HCT116 (cell line): ENCODE data around the gene PDE4B. TPM values are rescaled to one million over a fixed set of nuclear protein-coding genes. Genes with fewer than 3 reads are reported as not detected.

Experiments
- ATAC-seq: fragments of 200-7000 bp; cut with Tn5 transposase; 2 replicates; pipeline ENCODE4 v1.9.1; 2020; ENCODE audit warnings: mild to moderate bottlenecking, moderate library complexity
- BruUV-seq: library from RNA; stranded (reverse); fragments of 400-500 nt; replicated peaks from 2 replicates; lab custom pipeline; 2021; lab: Mats Ljungman, UMichigan
- CTCF ChIA-PET: fragments of 300-600 bp; sonication (Branson Sonifier 250); formaldehyde crosslinking; loops from one replicate; lab custom pipeline; 2021; ENCODE audit warnings: antibody characterized with exemption; lab: Charles Lee
- POLR2A ChIA-PET: fragments of 300-600, 350-600 bp; sonication (Branson Sonifier 250); formaldehyde crosslinking; loops from one replicate; lab custom pipeline; 2021; ENCODE audit warnings: antibody characterized with exemption; lab: Charles Lee
- RAD21 ChIA-PET, 2 experiments: fragments of 300-600 bp; sonication (Branson Sonifier 250); formaldehyde crosslinking; loops; one replicate each; lab custom pipeline; 2023; ENCODE audit warnings: low total read pairs in 2 of 2; ENCODE audit not compliant: uncharacterized antibody in 2 of 2, unreplicated experiment in 2 of 2, low non-redundant PET in 1 of 2; lab: Charles Lee
- DNase-seq: peaks from one replicate; pipeline ENCODE4 v3.0.0-alpha.2; 2010; ENCODE audit warnings: low read depth, low spot score
- H2AFZ ChIP-seq: fragments of 200-600 bp; shearing (Covaris generic), sonication (generic); 2 replicates; pipeline ENCODE4 v1.6.1; 2017; ENCODE audit warnings: low read depth, mixed run types, mixed read lengths, antibody characterized with exemption, low read length; ENCODE audit not compliant: poor library complexity, severe bottlenecking
- H3K27ac ChIP-seq: 2 replicates; pipeline ENCODE4 v1.5.1; 2012; ENCODE audit warnings: low read depth, low read length
- H3K27me3 ChIP-seq: fragments of 200-600 bp; sonication (generic); 2 replicates; pipeline ENCODE4 v1.6.1; 2016; ENCODE audit warnings: mixed run types, low read length, mixed read lengths; ENCODE audit not compliant: insufficient read depth
- H3K36me3 ChIP-seq, 2 experiments: fragments of 200-500 bp in 1 of 2; fragments of 200-600 bp in 1 of 2; sonication (Bioruptor generic) in 1 of 2; sonication (generic) in 1 of 2; 2 replicates each; pipeline versions ENCODE4 v1.5.1 to v1.6.1; 2014 to 2016; ENCODE audit warnings: low read length in 2 of 2, inconsistent platforms in 1 of 2, mixed read lengths in 1 of 2, mixed run types in 1 of 2; ENCODE audit not compliant: insufficient read depth in 2 of 2, control insufficient read depth in 1 of 2
- H3K4me1 ChIP-seq, 2 experiments: fragments of 200-600 bp in 1 of 2; sonication (generic) in 1 of 2; 2 replicates each; pipeline versions ENCODE4 v1.5.1 to v1.6.1; 2012 to 2017; ENCODE audit warnings: low read length in 2 of 2, inconsistent platforms in 1 of 2, mild to moderate bottlenecking in 1 of 2, mixed read lengths in 1 of 2, mixed run types in 1 of 2, moderate library complexity in 1 of 2; ENCODE audit not compliant: insufficient read depth in 2 of 2, control insufficient read depth in 1 of 2
- H3K4me2 ChIP-seq: fragments of 200-600 bp; sonication (generic); 2 replicates; pipeline ENCODE4 v1.6.1; 2017; ENCODE audit warnings: mixed run types, low read length, mixed read lengths
- H3K4me3 ChIP-seq, 2 experiments: fragments of 200-600 bp in 1 of 2; sonication (generic) in 1 of 2; replicated peaks in 1 of 2; 2 replicates each; pipeline ENCODE4 v1.5.1; 2011 to 2016; ENCODE audit warnings: low read length in 2 of 2, control low read depth in 1 of 2, low read depth in 1 of 2, mild to moderate bottlenecking in 1 of 2, mixed read lengths in 1 of 2, mixed run types in 1 of 2
- H3K79me2 ChIP-seq: fragments of 200-600 bp; sonication (generic); 2 replicates; pipeline ENCODE4 v1.6.1; 2017; ENCODE audit warnings: mild to moderate bottlenecking, mixed run types, low read length, moderate library complexity, mixed read lengths; ENCODE audit not compliant: insufficient read depth
- H3K9ac ChIP-seq: fragments of 200-600 bp; sonication (generic); 2 replicates; pipeline ENCODE4 v1.6.1; 2016; ENCODE audit warnings: low read length, mixed read lengths
- H3K9me2 ChIP-seq: fragments of 200-600 bp; sonication (generic), shearing (Covaris generic); 2 replicates; pipeline ENCODE4 v1.6.1; 2017; ENCODE audit warnings: mixed run types, mild to moderate bottlenecking, moderate library complexity; ENCODE audit not compliant: insufficient read depth
- H3K9me3 ChIP-seq, 2 experiments: fragments of 200-500 bp in 1 of 2; fragments of 200-600 bp in 1 of 2; sonication (Bioruptor generic) in 1 of 2; sonication (generic) in 1 of 2; 2 replicates each; pipeline ENCODE4 v1.6.1; 2014 to 2017; ENCODE audit warnings: low read length in 2 of 2, mixed read lengths in 2 of 2, inconsistent platforms in 1 of 2, low read depth in 1 of 2, mild to moderate bottlenecking in 1 of 2, mixed run types in 1 of 2, moderate library complexity in 1 of 2; ENCODE audit not compliant: control insufficient read depth in 1 of 2, insufficient read depth in 1 of 2
- H4K20me1 ChIP-seq: fragments of 200-600 bp; sonication (generic), shearing (Covaris generic); 2 replicates; pipeline ENCODE4 v1.6.1; 2017; ENCODE audit warnings: mixed run types, mild to moderate bottlenecking, moderate library complexity; ENCODE audit not compliant: insufficient read depth
- CBX3 ChIP-seq: IDR thresholded peaks from 2 replicates; pipeline ENCODE4 v1.6.1; 2012; ENCODE audit warnings: low read depth
- CEBPB ChIP-seq: IDR thresholded peaks from 2 replicates; pipeline ENCODE4 v1.6.1; 2012; ENCODE audit warnings: low read depth
- EGR1 ChIP-seq: IDR thresholded peaks from 2 replicates; pipeline ENCODE4 v1.6.1; 2012; ENCODE audit warnings: low read depth
- ELF1 ChIP-seq: IDR thresholded peaks from 2 replicates; pipeline ENCODE4 v1.6.1; 2012; ENCODE audit warnings: low read depth, borderline replicate concordance
- EZH2 ChIP-seq: fragments of 200-600 bp; sonication (generic); IDR thresholded peaks from 2 replicates; pipeline ENCODE4 v1.6.1; 2017; ENCODE audit warnings: antibody characterized with exemption, mixed run types
- EZH2phosphoT487 ChIP-seq: fragments of 200-600 bp; IDR thresholded peaks from 2 replicates; pipeline ENCODE4 v1.6.1; 2018; ENCODE audit warnings: antibody characterized with exemption, borderline replicate concordance
- JUND ChIP-seq: IDR thresholded peaks from 2 replicates; pipeline ENCODE4 v1.6.1; 2012
- POLR2AphosphoS5 ChIP-seq: IDR thresholded peaks from 2 replicates; pipeline ENCODE4 v1.6.1; 2011; ENCODE audit warnings: mild to moderate bottlenecking, low read depth, low read length, moderate library complexity
- RAD21 ChIP-seq: IDR thresholded peaks from 2 replicates; pipeline ENCODE4 v1.6.1; 2012; ENCODE audit warnings: low read depth, mild to moderate bottlenecking
- SP1 ChIP-seq: IDR thresholded peaks from 2 replicates; pipeline ENCODE4 v1.6.1; 2012; ENCODE audit warnings: low read depth
- SRF ChIP-seq: IDR thresholded peaks from 2 replicates; pipeline ENCODE4 v1.6.1; 2012; ENCODE audit warnings: low read depth
- YY1 ChIP-seq: IDR thresholded peaks from 2 replicates; pipeline ENCODE4 v1.6.1; 2011; ENCODE audit warnings: low read length, low read depth, moderate library complexity, mild to moderate bottlenecking; ENCODE audit not compliant: insufficient replicate concordance; ENCODE audit errors: extremely low read depth
- ZFX ChIP-seq: fragments of 450-650 bp; IDR thresholded peaks from 2 replicates; pipeline ENCODE4 v1.6.1; 2017
- ZNF274 ChIP-seq: fragments of 200-500 bp; sonication (Bioruptor generic); IDR thresholded peaks from 2 replicates; pipeline ENCODE4 v1.6.1; 2014; ENCODE audit warnings: mild to moderate bottlenecking, low read depth, low read length, inconsistent platforms
- intact Hi-C: fragments of 100-400 bp; cut with micrococcal nuclease; formaldehyde crosslinking; loops from 2 replicates; pipeline ENCODE4 v1.10.0; 2022
- total RNA-seq: library from RNA; stranded (reverse); gene quantifications from one replicate; pipeline ENCODE4 v1.2.1, GENCODE V29; 2021; ENCODE audit not compliant: unreplicated experiment
- TF ChIP-seq, protein P1 (sequence below): IDR thresholded peaks from 2 replicates; pipeline ENCODE4 v1.6.1; 2012; ENCODE audit warnings: low read depth
- TF ChIP-seq, protein P2 (sequence below): IDR thresholded peaks from 2 replicates; pipeline ENCODE4 v1.6.1; 2012

Gene PDE4B
- total RNA-seq, 1 experiment from 2014 or later: 76.9 TPM

DNA sequence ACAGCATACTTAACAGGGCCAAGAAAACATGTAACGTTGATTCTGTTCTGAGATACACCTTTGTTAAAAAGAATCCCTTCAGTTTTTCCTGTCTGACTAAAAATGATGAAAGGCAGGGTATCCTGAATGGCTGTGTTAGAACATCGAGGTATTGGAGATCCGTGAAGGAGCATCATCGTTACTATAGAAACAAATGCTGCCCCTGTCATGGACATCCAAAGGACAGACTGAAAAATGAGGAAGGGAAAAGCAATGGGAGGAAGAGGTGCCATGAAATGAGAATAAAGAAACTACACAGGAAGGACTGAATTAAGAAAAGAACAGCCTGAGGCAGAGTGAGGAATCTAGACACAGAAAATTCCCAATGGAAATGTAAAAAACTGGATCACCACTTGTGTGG lies 257.9 kb downstream of the PDE4B start:
- ATAC-seq (no peak), DNase-seq (no peak)
- no peak overlapping the region for H3K9ac ChIP-seq
- no peak overlapping the region for H2AFZ ChIP-seq
- H3K27me3 ChIP-seq: no peaks in the 10 kb centered on the region
- no peak overlapping the region for H3K27ac ChIP-seq
- H3K4me3 ChIP-seq: no peak overlapping the region
- TF ChIP-seq SRF: no peak
- no peak for TF ChIP-seq SP1
- TF ChIP-seq ELF1: no peak
- no peak for TF ChIP-seq JUND
- TF ChIP-seq, protein P1, sequence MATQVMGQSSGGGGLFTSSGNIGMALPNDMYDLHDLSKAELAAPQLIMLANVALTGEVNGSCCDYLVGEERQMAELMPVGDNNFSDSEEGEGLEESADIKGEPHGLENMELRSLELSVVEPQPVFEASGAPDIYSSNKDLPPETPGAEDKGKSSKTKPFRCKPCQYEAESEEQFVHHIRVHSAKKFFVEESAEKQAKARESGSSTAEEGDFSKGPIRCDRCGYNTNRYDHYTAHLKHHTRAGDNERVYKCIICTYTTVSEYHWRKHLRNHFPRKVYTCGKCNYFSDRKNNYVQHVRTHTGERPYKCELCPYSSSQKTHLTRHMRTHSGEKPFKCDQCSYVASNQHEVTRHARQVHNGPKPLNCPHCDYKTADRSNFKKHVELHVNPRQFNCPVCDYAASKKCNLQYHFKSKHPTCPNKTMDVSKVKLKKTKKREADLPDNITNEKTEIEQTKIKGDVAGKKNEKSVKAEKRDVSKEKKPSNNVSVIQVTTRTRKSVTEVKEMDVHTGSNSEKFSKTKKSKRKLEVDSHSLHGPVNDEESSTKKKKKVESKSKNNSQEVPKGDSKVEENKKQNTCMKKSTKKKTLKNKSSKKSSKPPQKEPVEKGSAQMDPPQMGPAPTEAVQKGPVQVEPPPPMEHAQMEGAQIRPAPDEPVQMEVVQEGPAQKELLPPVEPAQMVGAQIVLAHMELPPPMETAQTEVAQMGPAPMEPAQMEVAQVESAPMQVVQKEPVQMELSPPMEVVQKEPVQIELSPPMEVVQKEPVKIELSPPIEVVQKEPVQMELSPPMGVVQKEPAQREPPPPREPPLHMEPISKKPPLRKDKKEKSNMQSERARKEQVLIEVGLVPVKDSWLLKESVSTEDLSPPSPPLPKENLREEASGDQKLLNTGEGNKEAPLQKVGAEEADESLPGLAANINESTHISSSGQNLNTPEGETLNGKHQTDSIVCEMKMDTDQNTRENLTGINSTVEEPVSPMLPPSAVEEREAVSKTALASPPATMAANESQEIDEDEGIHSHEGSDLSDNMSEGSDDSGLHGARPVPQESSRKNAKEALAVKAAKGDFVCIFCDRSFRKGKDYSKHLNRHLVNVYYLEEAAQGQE: no peak
- no peak for TF ChIP-seq POLR2AphosphoS5
- no peak for TF ChIP-seq ZFX
- no peak for TF ChIP-seq CBX3
- no peak for TF ChIP-seq EGR1
- no peak for TF ChIP-seq EZH2
- TF ChIP-seq YY1: no peak
- TF ChIP-seq, protein P2, sequence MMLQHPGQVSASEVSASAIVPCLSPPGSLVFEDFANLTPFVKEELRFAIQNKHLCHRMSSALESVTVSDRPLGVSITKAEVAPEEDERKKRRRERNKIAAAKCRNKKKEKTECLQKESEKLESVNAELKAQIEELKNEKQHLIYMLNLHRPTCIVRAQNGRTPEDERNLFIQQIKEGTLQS: no peak
- no peak for TF ChIP-seq RAD21
- TF ChIP-seq ZNF274: no peak
- TF ChIP-seq CEBPB: no peak
- no peak for TF ChIP-seq EZH2phosphoT487
- no peaks in the 10 kb centered on the region for H3K79me2 ChIP-seq
- no TSS peak for BruUV-seq
- no peaks in the 10 kb centered on the region for H3K9me2 ChIP-seq
- intact Hi-C loops: no loop called here
- ChIA-PET RAD21 (no interaction called here), POLR2A (no interaction called here), CTCF (no interaction called here)
- H3K9me3 ChIP-seq: no peaks in the 10 kb centered on the region
- H3K4me1 ChIP-seq: no peaks in the 10 kb centered on the region
- no peaks in the 10 kb centered on the region for H3K36me3 ChIP-seq
- no peak overlapping the region for H3K4me2 ChIP-seq
- no peaks in the 10 kb centered on the region for H4K20me1 ChIP-seq
